GM23338 (cell line): ENCODE results near the gene KCNF1. TPM values are rescaled to one million over a fixed set of nuclear protein-coding genes. Genes with fewer than 3 reads are reported as not detected.

Experiments used
- ATAC-seq: fragments of 200-7000 bp; cut with Tn5 transposase; 3 replicates; pipeline ENCODE4 v1.9.1; 2020
- DNase-seq: peaks from one replicate; pipeline ENCODE4 v3.0.0-alpha.2; 2015; ENCODE audit warnings: low spot score
- H2AFZ ChIP-seq: fragments of 200-600 bp; sonication (generic); 2 replicates; pipeline ENCODE4 v1.8.0; 2016; ENCODE audit warnings: antibody characterized with exemption, mild to moderate bottlenecking, moderate library complexity
- H3F3A ChIP-seq: fragments of 200-600 bp; sonication (generic); replicated peaks from 2 replicates; pipeline ENCODE4 v1.8.0; 2017; ENCODE audit warnings: antibody characterized with exemption, mixed run types, low read depth
- H3K27ac ChIP-seq: fragments of 200-600 bp; sonication (generic); 2 replicates; pipeline ENCODE4 v1.6.1; 2016; ENCODE audit warnings: low read depth
- H3K27me3 ChIP-seq: fragments of 200-600 bp; sonication (generic); 2 replicates; pipeline ENCODE4 v1.8.0; 2016; ENCODE audit warnings: mild to moderate bottlenecking, mixed run types, moderate library complexity; ENCODE audit not compliant: insufficient read depth
- H3K36me3 ChIP-seq: fragments of 200-600 bp; sonication (generic); 2 replicates; pipeline ENCODE4 v1.8.0; 2016; ENCODE audit warnings: mild to moderate bottlenecking; ENCODE audit not compliant: insufficient read depth
- H3K4me1 ChIP-seq: fragments of 200-600 bp; sonication (generic); 2 replicates; pipeline ENCODE4 v1.8.0; 2016; ENCODE audit warnings: mild to moderate bottlenecking, moderate library complexity; ENCODE audit not compliant: insufficient read depth
- H3K4me2 ChIP-seq: fragments of 200-600 bp; sonication (generic); 2 replicates; pipeline ENCODE4 v1.7.1; 2017; ENCODE audit warnings: mixed run types
- H3K4me3 ChIP-seq: fragments of 200-600 bp; sonication (generic); 2 replicates; pipeline ENCODE4 v1.6.1; 2016; ENCODE audit warnings: mixed run types
- H3K79me2 ChIP-seq: fragments of 200-600 bp; sonication (generic); replicated peaks from 2 replicates; pipeline ENCODE4 v1.8.0; 2017; ENCODE audit warnings: mild to moderate bottlenecking; ENCODE audit not compliant: insufficient read depth
- H3K9me2 ChIP-seq: fragments of 200-600 bp; sonication (generic); 2 replicates; pipeline ENCODE4 v1.8.0; 2017; ENCODE audit not compliant: insufficient read depth
- H4K20me1 ChIP-seq: fragments of 200-600 bp; sonication (generic); replicated peaks from 2 replicates; pipeline ENCODE4 v1.8.0; 2017; ENCODE audit warnings: mild to moderate bottlenecking; ENCODE audit not compliant: insufficient read depth
- H3K27ac Mint-ChIP-seq: 2 replicates; pipeline ENCODE4 v1.8.0; 2020; ENCODE audit warnings: inconsistent platforms, mild to moderate bottlenecking, moderate library complexity, mixed read lengths
- H3K27me3 Mint-ChIP-seq: 3 replicates; pipeline ENCODE4 v1.8.0; 2022; ENCODE audit warnings: low read depth, mild to moderate bottlenecking, moderate library complexity, mixed read lengths, inconsistent platforms; ENCODE audit not compliant: insufficient read depth, poor library complexity
- H3K36me3 Mint-ChIP-seq: 3 replicates; pipeline ENCODE4 v1.8.0; 2021; ENCODE audit warnings: low read depth, mild to moderate bottlenecking, inconsistent platforms, moderate library complexity, mixed read lengths
- H3K4me1 Mint-ChIP-seq: 3 replicates; pipeline ENCODE4 v1.8.0; 2020; ENCODE audit warnings: mild to moderate bottlenecking, inconsistent platforms, mixed read lengths
- H3K4me3 Mint-ChIP-seq: 3 replicates; pipeline ENCODE4 v1.8.0; 2021; ENCODE audit warnings: moderate library complexity, mild to moderate bottlenecking, inconsistent platforms, mixed read lengths
- H3K9me3 Mint-ChIP-seq: 3 replicates; pipeline ENCODE4 v1.8.0; 2020; ENCODE audit warnings: moderate library complexity, mild to moderate bottlenecking, inconsistent platforms, mixed read lengths
- CREB1 ChIP-seq: fragments of 250-450 bp; sonication (Bioruptor Pico); IDR thresholded peaks from 2 replicates; pipeline ENCODE4 v1.5.0; 2020; ENCODE audit warnings: low read depth, mild to moderate bottlenecking, moderate library complexity
- CTCF ChIP-seq, 2 experiments: fragments of 200-600 bp in 1 of 2; sonication (generic) in 1 of 2; conservative IDR thresholded peaks; 2 replicates each; pipeline versions ENCODE4 v1.5.1 to v1.6.1; 2016 to 2017; ENCODE audit warnings: antibody characterized with exemption in 2 of 2, low read depth in 2 of 2, mild to moderate bottlenecking in 2 of 2, moderate library complexity in 1 of 2
- ETS1 ChIP-seq: IDR thresholded peaks from 2 replicates; pipeline ENCODE4 v1.6.1; 2016; ENCODE audit warnings: antibody characterized with exemption
- EZH2 ChIP-seq: fragments of 200-600 bp; sonication (generic); IDR thresholded peaks from one replicate; pipeline ENCODE4 v1.8.0; 2017; ENCODE audit warnings: antibody characterized with exemption, mild to moderate bottlenecking, low read depth; ENCODE audit not compliant: unreplicated experiment
- EZH2phosphoT487 ChIP-seq: fragments of 200-600 bp; sonication (generic); IDR thresholded peaks from one replicate; pipeline ENCODE4 v1.8.1; 2018; ENCODE audit warnings: antibody characterized with exemption; ENCODE audit not compliant: unreplicated experiment
- JUNB ChIP-seq: IDR thresholded peaks from one replicate; pipeline ENCODE4 v1.6.1; 2016; ENCODE audit warnings: antibody characterized with exemption; ENCODE audit not compliant: unreplicated experiment
- NANOG ChIP-seq: IDR thresholded peaks from 2 replicates; pipeline ENCODE4 v1.6.1; 2016; ENCODE audit warnings: antibody characterized with exemption, borderline replicate concordance
- POLR2AphosphoS5 ChIP-seq: IDR thresholded peaks from 2 replicates; pipeline ENCODE4 v1.6.1; 2016; ENCODE audit warnings: antibody characterized with exemption, low read depth
- STAT1 ChIP-seq: IDR thresholded peaks from one replicate; pipeline ENCODE4 v1.6.1; 2016; ENCODE audit warnings: antibody characterized with exemption; ENCODE audit not compliant: unreplicated experiment
- ZNF114 ChIP-seq: fragments of 250-450 bp; sonication (Bioruptor Pico); IDR thresholded peaks from 2 replicates; pipeline ENCODE4 v1.5.0; 2020; ENCODE audit warnings: mild to moderate bottlenecking, moderate library complexity
- ZNF331 ChIP-seq: fragments of 250-450 bp; sonication (Bioruptor Pico); IDR thresholded peaks from 2 replicates; pipeline ENCODE4 v1.5.0; 2020; ENCODE audit warnings: low read depth, mild to moderate bottlenecking, moderate library complexity
- polyA plus RNA-seq: library from polyadenylated mRNA; unstranded; fragments of >200 nt; fragmentation: Nextera tagmentation; extraction: Ambion mirVana; gene quantifications from 2 replicates; pipeline ENCODE4 v1.2.1, GENCODE V29; 2016
- total RNA-seq: library from RNA; depleted of rRNA; stranded (reverse); fragments of >200 nt; shearing (Covaris generic); gene quantifications from 2 replicates; pipeline ENCODE4 v1.2.3, GENCODE V29; 2014
- TF ChIP-seq, protein P1 (sequence below): fragments of 250-450 bp; sonication (Bioruptor Pico); IDR thresholded peaks from 2 replicates; pipeline ENCODE4 v1.5.0; 2020; ENCODE audit warnings: mild to moderate bottlenecking, moderate library complexity
- TF ChIP-seq, protein P2 (sequence below): IDR thresholded peaks from one replicate; pipeline ENCODE4 v1.6.1; 2018; ENCODE audit warnings: antibody characterized with exemption; ENCODE audit not compliant: unreplicated experiment

The KCNF1 gene
- total and polyA plus RNA-seq, 2 experiments from 2014 or later = 0.11 to 1.5 TPM

DNA sequence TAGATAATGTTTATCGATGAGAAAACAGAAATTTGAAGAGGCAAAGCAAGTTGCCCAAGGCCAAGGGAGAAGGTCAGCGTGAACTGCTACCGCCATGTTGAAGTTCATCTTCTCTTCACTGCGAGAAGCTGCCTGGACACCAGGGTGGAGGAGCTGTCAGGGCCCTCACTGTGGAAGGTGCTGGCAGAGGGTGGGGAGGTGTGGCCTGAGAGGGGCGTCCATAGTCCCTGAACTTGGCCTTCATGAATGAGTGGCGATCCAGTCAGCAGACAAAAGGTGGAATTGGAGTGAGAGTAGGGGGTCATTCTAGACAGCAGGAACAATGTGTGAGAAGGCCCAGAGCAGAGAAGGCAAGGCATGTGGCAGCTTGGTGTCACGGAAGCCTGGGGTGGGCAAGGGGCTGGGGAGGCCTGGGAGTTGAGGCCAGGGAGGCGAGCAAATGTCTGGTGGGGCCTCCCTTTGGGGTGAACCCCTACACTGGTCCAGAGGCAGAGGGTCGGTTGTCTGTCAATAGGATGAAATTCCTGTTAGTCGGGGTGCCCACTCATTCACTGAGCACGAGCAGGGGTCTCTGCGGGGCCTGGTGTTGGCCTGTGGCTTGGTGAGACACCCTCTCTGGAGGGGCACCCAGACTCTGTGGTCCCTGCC is 33.3 kb upstream of the KCNF1 start:
- no peaks in the 10 kb centered on the region for H3K9me2 ChIP-seq
- no peak overlapping the region for H3K27ac Mint-ChIP-seq
- H3K4me1 Mint-ChIP-seq = peaks cover 20% of the 10 kb centered on the region
- peaks cover 3% of the 10 kb centered on the region; the same call in 1 of the 2 replicates for H3K4me1 ChIP-seq
- TF ChIP-seq CREB1 (CRISPR knock-in tag) (no peak), ETS1 (no peak), CTCF (conservative IDR thresholded peaks at IDR 0.05; ENCODE audit: low read depth in 2 of 2) (no peak), POLR2AphosphoS5 (no peak), EZH2 (no peak), ZNF114 (CRISPR knock-in tag) (no peak), NANOG (no peak), STAT1 (no peak), JUNB (no peak), ZNF331 (CRISPR knock-in tag) (no peak), EZH2phosphoT487 (no peak)
- TF ChIP-seq, protein P1, sequence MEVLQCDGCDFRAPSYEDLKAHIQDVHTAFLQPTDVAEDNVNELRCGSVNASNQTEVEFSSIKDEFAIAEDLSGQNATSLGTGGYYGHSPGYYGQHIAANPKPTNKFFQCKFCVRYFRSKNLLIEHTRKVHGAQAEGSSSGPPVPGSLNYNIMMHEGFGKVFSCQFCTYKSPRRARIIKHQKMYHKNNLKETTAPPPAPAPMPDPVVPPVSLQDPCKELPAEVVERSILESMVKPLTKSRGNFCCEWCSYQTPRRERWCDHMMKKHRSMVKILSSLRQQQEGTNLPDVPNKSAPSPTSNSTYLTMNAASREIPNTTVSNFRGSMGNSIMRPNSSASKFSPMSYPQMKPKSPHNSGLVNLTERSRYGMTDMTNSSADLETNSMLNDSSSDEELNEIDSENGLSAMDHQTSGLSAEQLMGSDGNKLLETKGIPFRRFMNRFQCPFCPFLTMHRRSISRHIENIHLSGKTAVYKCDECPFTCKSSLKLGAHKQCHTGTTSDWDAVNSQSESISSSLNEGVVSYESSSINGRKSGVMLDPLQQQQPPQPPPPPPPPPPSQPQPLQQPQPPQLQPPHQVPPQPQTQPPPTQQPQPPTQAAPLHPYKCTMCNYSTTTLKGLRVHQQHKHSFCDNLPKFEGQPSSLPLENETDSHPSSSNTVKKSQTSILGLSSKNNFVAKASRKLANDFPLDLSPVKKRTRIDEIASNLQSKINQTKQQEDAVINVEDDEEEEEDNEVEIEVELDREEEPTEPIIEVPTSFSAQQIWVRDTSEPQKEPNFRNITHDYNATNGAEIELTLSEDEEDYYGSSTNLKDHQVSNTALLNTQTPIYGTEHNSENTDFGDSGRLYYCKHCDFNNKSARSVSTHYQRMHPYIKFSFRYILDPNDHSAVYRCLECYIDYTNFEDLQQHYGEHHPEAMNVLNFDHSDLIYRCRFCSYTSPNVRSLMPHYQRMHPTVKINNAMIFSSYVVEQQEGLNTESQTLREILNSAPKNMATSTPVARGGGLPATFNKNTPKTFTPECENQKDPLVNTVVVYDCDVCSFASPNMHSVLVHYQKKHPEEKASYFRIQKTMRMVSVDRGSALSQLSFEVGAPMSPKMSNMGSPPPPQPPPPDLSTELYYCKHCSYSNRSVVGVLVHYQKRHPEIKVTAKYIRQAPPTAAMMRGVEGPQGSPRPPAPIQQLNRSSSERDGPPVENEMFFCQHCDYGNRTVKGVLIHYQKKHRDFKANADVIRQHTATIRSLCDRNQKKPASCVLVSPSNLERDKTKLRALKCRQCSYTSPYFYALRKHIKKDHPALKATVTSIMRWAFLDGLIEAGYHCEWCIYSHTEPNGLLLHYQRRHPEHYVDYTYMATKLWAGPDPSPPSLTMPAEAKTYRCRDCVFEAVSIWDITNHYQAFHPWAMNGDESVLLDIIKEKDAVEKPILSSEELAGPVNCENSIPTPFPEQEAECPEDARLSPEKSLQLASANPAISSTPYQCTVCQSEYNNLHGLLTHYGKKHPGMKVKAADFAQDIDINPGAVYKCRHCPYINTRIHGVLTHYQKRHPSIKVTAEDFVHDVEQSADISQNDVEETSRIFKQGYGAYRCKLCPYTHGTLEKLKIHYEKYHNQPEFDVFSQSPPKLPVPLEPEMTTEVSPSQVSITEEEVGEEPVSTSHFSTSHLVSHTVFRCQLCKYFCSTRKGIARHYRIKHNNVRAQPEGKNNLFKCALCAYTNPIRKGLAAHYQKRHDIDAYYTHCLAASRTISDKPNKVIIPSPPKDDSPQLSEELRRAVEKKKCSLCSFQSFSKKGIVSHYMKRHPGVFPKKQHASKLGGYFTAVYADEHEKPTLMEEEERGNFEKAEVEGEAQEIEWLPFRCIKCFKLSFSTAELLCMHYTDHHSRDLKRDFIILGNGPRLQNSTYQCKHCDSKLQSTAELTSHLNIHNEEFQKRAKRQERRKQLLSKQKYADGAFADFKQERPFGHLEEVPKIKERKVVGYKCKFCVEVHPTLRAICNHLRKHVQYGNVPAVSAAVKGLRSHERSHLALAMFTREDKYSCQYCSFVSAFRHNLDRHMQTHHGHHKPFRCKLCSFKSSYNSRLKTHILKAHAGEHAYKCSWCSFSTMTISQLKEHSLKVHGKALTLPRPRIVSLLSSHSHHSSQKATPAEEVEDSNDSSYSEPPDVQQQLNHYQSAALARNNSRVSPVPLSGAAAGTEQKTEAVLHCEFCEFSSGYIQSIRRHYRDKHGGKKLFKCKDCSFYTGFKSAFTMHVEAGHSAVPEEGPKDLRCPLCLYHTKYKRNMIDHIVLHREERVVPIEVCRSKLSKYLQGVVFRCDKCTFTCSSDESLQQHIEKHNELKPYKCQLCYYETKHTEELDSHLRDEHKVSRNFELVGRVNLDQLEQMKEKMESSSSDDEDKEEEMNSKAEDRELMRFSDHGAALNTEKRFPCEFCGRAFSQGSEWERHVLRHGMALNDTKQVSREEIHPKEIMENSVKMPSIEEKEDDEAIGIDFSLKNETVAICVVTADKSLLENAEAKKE = no peak
- TF ChIP-seq, protein P2, sequence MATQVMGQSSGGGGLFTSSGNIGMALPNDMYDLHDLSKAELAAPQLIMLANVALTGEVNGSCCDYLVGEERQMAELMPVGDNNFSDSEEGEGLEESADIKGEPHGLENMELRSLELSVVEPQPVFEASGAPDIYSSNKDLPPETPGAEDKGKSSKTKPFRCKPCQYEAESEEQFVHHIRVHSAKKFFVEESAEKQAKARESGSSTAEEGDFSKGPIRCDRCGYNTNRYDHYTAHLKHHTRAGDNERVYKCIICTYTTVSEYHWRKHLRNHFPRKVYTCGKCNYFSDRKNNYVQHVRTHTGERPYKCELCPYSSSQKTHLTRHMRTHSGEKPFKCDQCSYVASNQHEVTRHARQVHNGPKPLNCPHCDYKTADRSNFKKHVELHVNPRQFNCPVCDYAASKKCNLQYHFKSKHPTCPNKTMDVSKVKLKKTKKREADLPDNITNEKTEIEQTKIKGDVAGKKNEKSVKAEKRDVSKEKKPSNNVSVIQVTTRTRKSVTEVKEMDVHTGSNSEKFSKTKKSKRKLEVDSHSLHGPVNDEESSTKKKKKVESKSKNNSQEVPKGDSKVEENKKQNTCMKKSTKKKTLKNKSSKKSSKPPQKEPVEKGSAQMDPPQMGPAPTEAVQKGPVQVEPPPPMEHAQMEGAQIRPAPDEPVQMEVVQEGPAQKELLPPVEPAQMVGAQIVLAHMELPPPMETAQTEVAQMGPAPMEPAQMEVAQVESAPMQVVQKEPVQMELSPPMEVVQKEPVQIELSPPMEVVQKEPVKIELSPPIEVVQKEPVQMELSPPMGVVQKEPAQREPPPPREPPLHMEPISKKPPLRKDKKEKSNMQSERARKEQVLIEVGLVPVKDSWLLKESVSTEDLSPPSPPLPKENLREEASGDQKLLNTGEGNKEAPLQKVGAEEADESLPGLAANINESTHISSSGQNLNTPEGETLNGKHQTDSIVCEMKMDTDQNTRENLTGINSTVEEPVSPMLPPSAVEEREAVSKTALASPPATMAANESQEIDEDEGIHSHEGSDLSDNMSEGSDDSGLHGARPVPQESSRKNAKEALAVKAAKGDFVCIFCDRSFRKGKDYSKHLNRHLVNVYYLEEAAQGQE = no peak
- H3K4me3 Mint-ChIP-seq = no peak overlapping the region
- no peaks in the 10 kb centered on the region for H3K36me3 Mint-ChIP-seq
- H3K27ac ChIP-seq = no peak overlapping the region
- H3K9me3 Mint-ChIP-seq = no peaks in the 10 kb centered on the region; the same call in 2 of the 3 replicates
- H4K20me1 ChIP-seq = no peaks in the 10 kb centered on the region
- H3K27me3 ChIP-seq = no peaks in the 10 kb centered on the region
- no peak overlapping the region for H3K4me2 ChIP-seq
- no peaks in the 10 kb centered on the region for H3K36me3 ChIP-seq
- H3K4me3 ChIP-seq = no peak overlapping the region
- H2AFZ ChIP-seq = no peak overlapping the region
- ATAC-seq (no peak), DNase-seq (no peak)
- no peaks in the 10 kb centered on the region for H3F3A ChIP-seq
- H3K79me2 ChIP-seq = no peaks in the 10 kb centered on the region
- H3K27me3 Mint-ChIP-seq = peaks cover 8% of the 10 kb centered on the region
